Omental fat pad (tissue), 4 donors: ENCODE results near the gene TRIM69. TPM values are rescaled to one million over a fixed set of nuclear protein-coding genes. Genes with fewer than 3 reads are reported as not detected.
"Not testable (repeated sequence)": the region's sequence is repeated elsewhere in the genome, so short reads cannot be mapped to it uniquely, and the experiment has no call there.

Experiments used
- ATAC-seq: fragments of 150-250 bp; one replicate; pipeline ENCODE4 v1.9.1; 2016; ENCODE audit warnings: mild to moderate bottlenecking, moderate library complexity; ENCODE audit not compliant: low FRiP score
- DNase-seq: peaks from one replicate; pipeline ENCODE4 v3.0.0-alpha.2; 2019; ENCODE audit warnings: low spot score
- CTCF ChIP-seq, 3 donors: fragments of 450-650 bp; IDR thresholded peaks; one replicate each; pipeline ENCODE4 v1.5.1; 2016 to 2017; ENCODE audit warnings: antibody characterized with exemption in 3 of 3, mild to moderate bottlenecking in 3 of 3, moderate library complexity in 2 of 3
- total RNA-seq, 4 donors: library from RNA; depleted of rRNA; stranded (reverse); fragments of >200 nt; gene quantifications; one replicate each; pipeline ENCODE4 v1.1.0, GENCODE V29; 2016

The TRIM69 gene
- total RNA-seq, 4 donors from 2014 or later, result 11.9 to 31.1 (median 16.3) TPM

- no peak for TF ChIP-seq CTCF (IDR thresholded peaks at IDR 0.05)
- DNase-seq (no peak), ATAC-seq (no peak)
These were observed 8.7 kb upstream of the TRIM69 start for GRCh38 chr15:44727485-44728231.

GRCh38 chr15:44728232-44728575 is 8.1 kb upstream of the TRIM69 start:
- not testable (repeated sequence) for ATAC-seq

GRCh38 chr15:44728576-44729407 is 7.5 kb upstream of the TRIM69 start:
- DNase-seq (peak; percentile 82), ATAC-seq (peak; percentile 95)
- no peak for TF ChIP-seq CTCF (IDR thresholded peaks at IDR 0.05)

More at GRCh38 chr15:44728232-44728575, 8.1 kb upstream of the TRIM69 start:
- DNase-seq, result not testable (repeated sequence)

- DNase-seq, result no peak
- no peak for TF ChIP-seq CTCF (IDR thresholded peaks at IDR 0.05)
- ATAC-seq, result peak; percentile 20
These were observed 6.8 kb upstream of the TRIM69 start for GRCh38 chr15:44729408-44730127.

- no peak for TF ChIP-seq CTCF (IDR thresholded peaks at IDR 0.05)
- DNase-seq (no peak), ATAC-seq (no peak)
These were observed 1.4 kb upstream of the TRIM69 start for GRCh38 chr15:44734839-44735481.

GRCh38 chr15:44735482-44736180 is 697 bp upstream of the TRIM69 start:
- ATAC-seq (peak; percentile 26), DNase-seq (no peak)
- TF ChIP-seq CTCF (IDR thresholded peaks at IDR 0.05), result no peak
